HCT116 (cell line): ENCODE results near the gene OR6Q1. TPM values are rescaled to one million over a fixed set of nuclear protein-coding genes. Genes with fewer than 3 reads are reported as not detected.

Experiments
- ATAC-seq: fragments of 200-7000 bp; cut with Tn5 transposase; 2 replicates; pipeline ENCODE4 v1.9.1; 2020; ENCODE audit warnings: mild to moderate bottlenecking, moderate library complexity
- BruUV-seq: library from RNA; stranded (reverse); fragments of 400-500 nt; replicated peaks from 2 replicates; lab custom pipeline; 2021; lab: Mats Ljungman, UMichigan
- CTCF ChIA-PET: fragments of 300-600 bp; sonication (Branson Sonifier 250); formaldehyde crosslinking; loops from one replicate; lab custom pipeline; 2021; ENCODE audit warnings: antibody characterized with exemption; lab: Charles Lee
- POLR2A ChIA-PET: fragments of 300-600, 350-600 bp; sonication (Branson Sonifier 250); formaldehyde crosslinking; loops from one replicate; lab custom pipeline; 2021; ENCODE audit warnings: antibody characterized with exemption; lab: Charles Lee
- RAD21 ChIA-PET, 2 experiments: fragments of 300-600 bp; sonication (Branson Sonifier 250); formaldehyde crosslinking; loops; one replicate each; lab custom pipeline; 2023; ENCODE audit warnings: low total read pairs in 2 of 2; ENCODE audit not compliant: uncharacterized antibody in 2 of 2, unreplicated experiment in 2 of 2, low non-redundant PET in 1 of 2; lab: Charles Lee
- DNase-seq: peaks from one replicate; pipeline ENCODE4 v3.0.0-alpha.2; 2010; ENCODE audit warnings: low read depth, low spot score
- H2AFZ ChIP-seq: fragments of 200-600 bp; shearing (Covaris generic), sonication (generic); 2 replicates; pipeline ENCODE4 v1.6.1; 2017; ENCODE audit warnings: low read depth, mixed run types, mixed read lengths, antibody characterized with exemption, low read length; ENCODE audit not compliant: poor library complexity, severe bottlenecking
- H3K27ac ChIP-seq: 2 replicates; pipeline ENCODE4 v1.5.1; 2012; ENCODE audit warnings: low read depth, low read length
- H3K27me3 ChIP-seq: fragments of 200-600 bp; sonication (generic); 2 replicates; pipeline ENCODE4 v1.6.1; 2016; ENCODE audit warnings: mixed run types, low read length, mixed read lengths; ENCODE audit not compliant: insufficient read depth
- H3K36me3 ChIP-seq, 2 experiments: fragments of 200-500 bp in 1 of 2; fragments of 200-600 bp in 1 of 2; sonication (Bioruptor generic) in 1 of 2; sonication (generic) in 1 of 2; 2 replicates each; pipeline versions ENCODE4 v1.5.1 to v1.6.1; 2014 to 2016; ENCODE audit warnings: low read length in 2 of 2, inconsistent platforms in 1 of 2, mixed read lengths in 1 of 2, mixed run types in 1 of 2; ENCODE audit not compliant: insufficient read depth in 2 of 2, control insufficient read depth in 1 of 2
- H3K4me1 ChIP-seq, 2 experiments: fragments of 200-600 bp in 1 of 2; sonication (generic) in 1 of 2; 2 replicates each; pipeline versions ENCODE4 v1.5.1 to v1.6.1; 2012 to 2017; ENCODE audit warnings: low read length in 2 of 2, inconsistent platforms in 1 of 2, mild to moderate bottlenecking in 1 of 2, mixed read lengths in 1 of 2, mixed run types in 1 of 2, moderate library complexity in 1 of 2; ENCODE audit not compliant: insufficient read depth in 2 of 2, control insufficient read depth in 1 of 2
- H3K4me2 ChIP-seq: fragments of 200-600 bp; sonication (generic); 2 replicates; pipeline ENCODE4 v1.6.1; 2017; ENCODE audit warnings: mixed run types, low read length, mixed read lengths
- H3K4me3 ChIP-seq, 2 experiments: fragments of 200-600 bp in 1 of 2; sonication (generic) in 1 of 2; replicated peaks in 1 of 2; 2 replicates each; pipeline ENCODE4 v1.5.1; 2011 to 2016; ENCODE audit warnings: low read length in 2 of 2, control low read depth in 1 of 2, low read depth in 1 of 2, mild to moderate bottlenecking in 1 of 2, mixed read lengths in 1 of 2, mixed run types in 1 of 2
- H3K79me2 ChIP-seq: fragments of 200-600 bp; sonication (generic); 2 replicates; pipeline ENCODE4 v1.6.1; 2017; ENCODE audit warnings: mild to moderate bottlenecking, mixed run types, low read length, moderate library complexity, mixed read lengths; ENCODE audit not compliant: insufficient read depth
- H3K9ac ChIP-seq: fragments of 200-600 bp; sonication (generic); 2 replicates; pipeline ENCODE4 v1.6.1; 2016; ENCODE audit warnings: low read length, mixed read lengths
- H3K9me2 ChIP-seq: fragments of 200-600 bp; sonication (generic), shearing (Covaris generic); 2 replicates; pipeline ENCODE4 v1.6.1; 2017; ENCODE audit warnings: mixed run types, mild to moderate bottlenecking, moderate library complexity; ENCODE audit not compliant: insufficient read depth
- H3K9me3 ChIP-seq, 2 experiments: fragments of 200-500 bp in 1 of 2; fragments of 200-600 bp in 1 of 2; sonication (Bioruptor generic) in 1 of 2; sonication (generic) in 1 of 2; 2 replicates each; pipeline ENCODE4 v1.6.1; 2014 to 2017; ENCODE audit warnings: low read length in 2 of 2, mixed read lengths in 2 of 2, inconsistent platforms in 1 of 2, low read depth in 1 of 2, mild to moderate bottlenecking in 1 of 2, mixed run types in 1 of 2, moderate library complexity in 1 of 2; ENCODE audit not compliant: control insufficient read depth in 1 of 2, insufficient read depth in 1 of 2
- H4K20me1 ChIP-seq: fragments of 200-600 bp; sonication (generic), shearing (Covaris generic); 2 replicates; pipeline ENCODE4 v1.6.1; 2017; ENCODE audit warnings: mixed run types, mild to moderate bottlenecking, moderate library complexity; ENCODE audit not compliant: insufficient read depth
- CBX3 ChIP-seq: IDR thresholded peaks from 2 replicates; pipeline ENCODE4 v1.6.1; 2012; ENCODE audit warnings: low read depth
- ELF1 ChIP-seq: IDR thresholded peaks from 2 replicates; pipeline ENCODE4 v1.6.1; 2012; ENCODE audit warnings: low read depth, borderline replicate concordance
- FOSL1 ChIP-seq: IDR thresholded peaks from 2 replicates; pipeline ENCODE4 v1.6.1; 2012; ENCODE audit warnings: low read depth
- POLR2AphosphoS5 ChIP-seq: IDR thresholded peaks from 2 replicates; pipeline ENCODE4 v1.6.1; 2011; ENCODE audit warnings: mild to moderate bottlenecking, low read depth, low read length, moderate library complexity
- RAD21 ChIP-seq: IDR thresholded peaks from 2 replicates; pipeline ENCODE4 v1.6.1; 2012; ENCODE audit warnings: low read depth, mild to moderate bottlenecking
- REST ChIP-seq: IDR thresholded peaks from 2 replicates; pipeline ENCODE4 v1.6.1; 2012; ENCODE audit warnings: low read depth
- ZBTB33 ChIP-seq: IDR thresholded peaks from 2 replicates; pipeline ENCODE4 v1.6.1; 2011; ENCODE audit warnings: mild to moderate bottlenecking, low read length, moderate library complexity; ENCODE audit not compliant: insufficient replicate concordance; ENCODE audit errors: extremely low read depth
- ZNF274 ChIP-seq: fragments of 200-500 bp; sonication (Bioruptor generic); IDR thresholded peaks from 2 replicates; pipeline ENCODE4 v1.6.1; 2014; ENCODE audit warnings: mild to moderate bottlenecking, low read depth, low read length, inconsistent platforms
- intact Hi-C: fragments of 100-400 bp; cut with micrococcal nuclease; formaldehyde crosslinking; loops from 2 replicates; pipeline ENCODE4 v1.10.0; 2022
- total RNA-seq: library from RNA; stranded (reverse); gene quantifications from one replicate; pipeline ENCODE4 v1.2.1, GENCODE V29; 2021; ENCODE audit not compliant: unreplicated experiment

Gene OR6Q1
- total RNA-seq, 1 experiment from 2014 or later, result not detected

DNA sequence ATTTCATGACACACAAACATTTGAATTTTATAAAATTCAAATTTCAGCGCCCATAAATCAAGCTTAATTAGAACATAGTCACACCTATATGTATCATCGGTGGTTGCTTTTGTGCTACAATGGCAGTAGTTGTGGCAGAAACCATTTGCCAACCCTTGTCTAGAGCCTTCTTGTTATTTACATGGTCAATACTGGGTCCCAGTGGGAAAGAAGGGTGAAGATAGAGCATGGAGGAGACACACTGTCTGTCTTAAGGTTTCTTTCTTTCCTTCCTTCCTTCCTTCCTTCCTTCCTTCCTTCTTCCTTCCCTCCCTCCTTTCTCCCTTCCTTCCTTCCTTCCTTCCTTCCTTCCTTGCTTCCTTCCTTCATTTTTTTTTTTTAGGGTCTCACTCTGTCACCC is 3.7 kb downstream of the OR6Q1 start:
- TF ChIP-seq RAD21 (no peak), REST (no peak), POLR2AphosphoS5 (no peak), CBX3 (no peak), ZBTB33 (no peak), FOSL1 (no peak), ELF1 (no peak), ZNF274 (no peak)
- no peaks in the 10 kb centered on the region for H3K4me1 ChIP-seq
- DNase-seq, result no peak
- BruUV-seq, result no TSS peak
- H3K4me3 ChIP-seq, result no peak overlapping the region
- no peak overlapping the region for H3K9ac ChIP-seq
- ChIA-PET CTCF (no interaction called here), POLR2A (no interaction called here), RAD21 (no interaction called here)
- H3K79me2 ChIP-seq, result no peaks in the 10 kb centered on the region
- intact Hi-C loops, result no loop called here
- H3K36me3 ChIP-seq, result no peaks in the 10 kb centered on the region
- H3K27me3 ChIP-seq, result 0 out of 2 replicates have a peak, but pooled peaks cover 5% of the 10 kb centered on the region
- H3K9me3 ChIP-seq, result no peaks in the 10 kb centered on the region
- H3K4me2 ChIP-seq, result no peak overlapping the region
- H3K27ac ChIP-seq, result no peak overlapping the region
- H3K9me2 ChIP-seq, result no peaks in the 10 kb centered on the region
- H2AFZ ChIP-seq, result no peak overlapping the region
- H4K20me1 ChIP-seq, result no peaks in the 10 kb centered on the region
- no peak for ATAC-seq
